Spleen (tissue), 7 donors: ENCODE results near the gene ABCC1.

Experiments used
- CTCF ChIP-seq, 11 experiments: fragments of 200-600 bp in 7 of 11; fragments of 450-650 bp in 4 of 11; sonication (generic) in 4 of 11; IDR thresholded peaks in 8 of 11; conservative IDR thresholded peaks in 3 of 11; 1 replicate in 7 of 11; 2 replicates in 4 of 11; pipeline versions ENCODE4 v1.4.0 to v1.8.0; 2016 to 2021; ENCODE audit warnings: antibody characterized with exemption in 11 of 11, inconsistent platforms in 4 of 11, mild to moderate bottlenecking in 1 of 11
- POLR2AphosphoS5 ChIP-seq, 3 donors: sonication (generic); formaldehyde crosslinking; IDR thresholded peaks; one replicate each; pipeline ENCODE4 v1.5.1; 2017; ENCODE audit warnings: antibody characterized with exemption in 3 of 3
- donor health status: DM: no; HTN: no; CAD: no; lungs with moderate emphysema.
- donor health status: DM: no; HTN: no; CAD: no.
- donor health status: DM: no; HTN: no; CAD: no.

GRCh38 chr16:15949210-15950160 lies at the start of gene ABCC1:
- peak in 2 of 11 experiments; percentile 26 to 30 for TF ChIP-seq CTCF (IDR thresholded peaks at IDR 0.05 in 8 of 11, conservative IDR thresholded peaks at IDR 0.05 in 3 of 11)
- peak; percentile 4 to 55 (median 29) for TF ChIP-seq POLR2AphosphoS5 (IDR thresholded peaks at IDR 0.05)
